Caco-2 (cell line): ENCODE measurements around the gene NIT2. TPM values are rescaled to one million over a fixed set of nuclear protein-coding genes. Genes with fewer than 3 reads are reported as not detected.
"Not testable (repeated sequence)": the region's sequence is repeated elsewhere in the genome, so short reads cannot be mapped to it uniquely, and the experiment has no call there.

Source experiments
- BruUV-seq: library from RNA; stranded (reverse); fragments of 400-500 nt; replicated peaks from 2 replicates; lab custom pipeline; 2021; lab: Mats Ljungman, UMichigan
- CTCF ChIA-PET: fragments of 300-600 bp; sonication (Branson Sonifier 250); formaldehyde crosslinking; loops from one replicate; lab custom pipeline; 2022; ENCODE audit warnings: antibody characterized with exemption; lab: Charles Lee
- POLR2A ChIA-PET: fragments of 300-600 bp; sonication (Branson Sonifier 250); formaldehyde crosslinking; loops from one replicate; lab custom pipeline; 2022; ENCODE audit warnings: antibody characterized with exemption; lab: Charles Lee
- DNase-seq, 2 experiments: peaks; one replicate each; pipeline versions ENCODE4 v3.0.0 to v3.0.0-alpha.2; 2020 to 2022
- H3K27me3 ChIP-seq: replicated peaks from 2 replicates; pipeline ENCODE4 v1.6.0; 2011; ENCODE audit warnings: low read length; ENCODE audit not compliant: control insufficient read depth, insufficient read depth
- H3K36me3 ChIP-seq: 2 replicates; pipeline ENCODE4 v1.5.1; 2011; ENCODE audit warnings: low read length; ENCODE audit not compliant: control insufficient read depth, insufficient read depth
- H3K4me1 ChIP-seq: fragments of 250-450 bp; sonication (Bioruptor Pico); 2 replicates; pipeline ENCODE4 v1.5.1; 2020; ENCODE audit warnings: mild to moderate bottlenecking
- H3K4me3 ChIP-seq: 2 replicates; pipeline ENCODE4 v1.5.1; 2011; ENCODE audit warnings: low read depth, mild to moderate bottlenecking, control low read depth, low read length
- H3K9me3 ChIP-seq: fragments of 250-450 bp; sonication (Bioruptor Pico); 2 replicates; pipeline ENCODE4 v1.5.1; 2020; ENCODE audit warnings: mild to moderate bottlenecking, moderate library complexity
- H3K27ac Mint-ChIP-seq: one replicate; pipeline ENCODE4 v1.8.0; 2022; ENCODE audit warnings: mixed read lengths; ENCODE audit not compliant: unreplicated experiment
- H3K27me3 Mint-ChIP-seq: one replicate; pipeline ENCODE4 v1.8.0; 2022; ENCODE audit warnings: mixed read lengths; ENCODE audit not compliant: insufficient read depth, unreplicated experiment
- H3K36me3 Mint-ChIP-seq: one replicate; pipeline ENCODE4 v1.8.0; 2022; ENCODE audit warnings: mild to moderate bottlenecking, mixed read lengths; ENCODE audit not compliant: insufficient read depth, unreplicated experiment
- H3K4me1 Mint-ChIP-seq: one replicate; pipeline ENCODE4 v1.8.0; 2022; ENCODE audit warnings: low read depth, mixed read lengths; ENCODE audit not compliant: unreplicated experiment
- H3K4me3 Mint-ChIP-seq: one replicate; pipeline ENCODE4 v1.8.0; 2022; ENCODE audit warnings: mild to moderate bottlenecking, moderate library complexity, mixed read lengths; ENCODE audit not compliant: unreplicated experiment
- H3K9me3 Mint-ChIP-seq: one replicate; pipeline ENCODE4 v1.8.0; 2022; ENCODE audit warnings: mixed read lengths; ENCODE audit not compliant: unreplicated experiment
- intact Hi-C: fragments of 100-400 bp; cut with micrococcal nuclease; formaldehyde crosslinking; loops from one replicate; pipeline ENCODE4 v1.10.0; 2022; ENCODE audit not compliant: unreplicated experiment
- total RNA-seq: library from RNA; stranded (reverse); gene quantifications from 2 replicates; pipeline ENCODE4 v1.2.3, GENCODE V29; 2022
- TF ChIP-seq, protein P1 (sequence below), 2 experiments: fragments of 200-600 bp in 1 of 2; IDR thresholded peaks; 1 replicate in 1 of 2; 2 replicates in 1 of 2; pipeline versions ENCODE4 v1.5.1 to v1.8.0; 2011 to 2022; ENCODE audit warnings: antibody characterized with exemption in 1 of 2, control low read depth in 1 of 2, inconsistent platforms in 1 of 2, low read depth in 1 of 2, low read length in 1 of 2, mild to moderate bottlenecking in 1 of 2, moderate library complexity in 1 of 2; ENCODE audit not compliant: insufficient read depth in 1 of 2, severe bottlenecking in 1 of 2, unreplicated experiment in 1 of 2

The NIT2 gene
- total RNA-seq, 1 experiment from 2014 or later, result 64.1 TPM

DNA sequence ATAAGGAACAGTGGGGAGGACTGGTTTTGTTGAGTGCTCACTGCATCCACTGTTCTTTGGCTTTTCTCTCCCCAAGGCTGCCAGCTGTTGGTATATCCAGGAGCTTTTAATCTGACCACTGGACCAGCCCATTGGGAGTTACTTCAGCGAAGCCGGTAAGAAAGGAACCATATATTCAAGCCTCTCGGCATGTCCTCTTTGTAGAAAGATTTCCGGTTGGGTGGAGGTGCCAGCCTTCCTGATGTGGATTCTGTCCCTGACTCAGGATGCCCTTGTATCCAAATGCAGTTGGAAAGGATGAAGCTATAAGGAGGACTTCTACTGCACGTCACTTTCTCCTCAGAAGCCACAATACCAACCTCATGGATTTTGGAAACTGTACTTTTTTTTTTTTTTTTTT lies 14.2 kb downstream of the NIT2 start:
- no peak overlapping the region for H3K27ac Mint-ChIP-seq
- peaks cover 9% of the 10 kb centered on the region for H3K9me3 Mint-ChIP-seq
- TF ChIP-seq, protein P1, sequence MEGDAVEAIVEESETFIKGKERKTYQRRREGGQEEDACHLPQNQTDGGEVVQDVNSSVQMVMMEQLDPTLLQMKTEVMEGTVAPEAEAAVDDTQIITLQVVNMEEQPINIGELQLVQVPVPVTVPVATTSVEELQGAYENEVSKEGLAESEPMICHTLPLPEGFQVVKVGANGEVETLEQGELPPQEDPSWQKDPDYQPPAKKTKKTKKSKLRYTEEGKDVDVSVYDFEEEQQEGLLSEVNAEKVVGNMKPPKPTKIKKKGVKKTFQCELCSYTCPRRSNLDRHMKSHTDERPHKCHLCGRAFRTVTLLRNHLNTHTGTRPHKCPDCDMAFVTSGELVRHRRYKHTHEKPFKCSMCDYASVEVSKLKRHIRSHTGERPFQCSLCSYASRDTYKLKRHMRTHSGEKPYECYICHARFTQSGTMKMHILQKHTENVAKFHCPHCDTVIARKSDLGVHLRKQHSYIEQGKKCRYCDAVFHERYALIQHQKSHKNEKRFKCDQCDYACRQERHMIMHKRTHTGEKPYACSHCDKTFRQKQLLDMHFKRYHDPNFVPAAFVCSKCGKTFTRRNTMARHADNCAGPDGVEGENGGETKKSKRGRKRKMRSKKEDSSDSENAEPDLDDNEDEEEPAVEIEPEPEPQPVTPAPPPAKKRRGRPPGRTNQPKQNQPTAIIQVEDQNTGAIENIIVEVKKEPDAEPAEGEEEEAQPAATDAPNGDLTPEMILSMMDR (IDR thresholded peaks at IDR 0.05; ENCODE audit: insufficient read depth in 1 of 2, low read depth in 1 of 2, low read length in 1 of 2, severe bottlenecking in 1 of 2, unreplicated experiment in 1 of 2), result no peak
- ChIA-PET CTCF (no interaction called here), POLR2A (interaction anchor here (0.7 kb wide), 1 partner anchor 450 kb away, joined by 5 read pairs; no protein-coding TSS in a partner anchor)
- BruUV-seq, result no TSS peak
- H3K4me3 ChIP-seq, result no peak overlapping the region
- H3K4me1 ChIP-seq, result no peaks in the 10 kb centered on the region
- no peaks in the 10 kb centered on the region for H3K9me3 ChIP-seq
- H3K27me3 Mint-ChIP-seq, result no peaks in the 10 kb centered on the region
- H3K36me3 ChIP-seq, result peaks cover 2% of the 10 kb centered on the region; the same call in 1 of the 2 replicates
- H3K27me3 ChIP-seq, result no peaks in the 10 kb centered on the region
- no peak overlapping the region for H3K4me3 Mint-ChIP-seq
- peaks cover 71% of the 10 kb centered on the region for H3K36me3 Mint-ChIP-seq
- intact Hi-C loops, result no loop called here
- DNase-seq, result no peak
- H3K4me1 Mint-ChIP-seq, result no peaks in the 10 kb centered on the region

DNA sequence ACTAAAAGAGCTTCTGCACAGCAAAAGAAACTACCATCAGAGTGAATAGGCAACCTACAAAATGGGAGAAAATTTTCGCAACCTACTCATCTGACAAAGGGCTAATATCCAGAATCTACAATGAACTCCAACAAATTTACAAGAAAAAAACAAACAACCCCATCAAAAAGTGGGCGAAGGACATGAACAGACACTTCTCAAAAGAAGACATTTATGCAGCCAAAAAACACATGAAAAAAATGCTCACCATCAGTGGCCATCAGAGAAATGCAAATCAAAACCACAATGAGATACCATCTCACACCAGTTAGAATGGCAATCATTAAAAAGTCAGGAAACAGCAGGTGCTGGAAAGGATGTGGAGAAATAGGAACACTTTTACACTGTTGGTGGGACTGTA lies 17.2 kb downstream of the NIT2 start:
- DNase-seq, CTCF ChIA-PET, H3K4me1 Mint-ChIP-seq, H3K27ac Mint-ChIP-seq, H3K4me3 Mint-ChIP-seq, H3K4me3 ChIP-seq, H3K27me3 ChIP-seq, H3K4me1 ChIP-seq, H3K9me3 ChIP-seq, POLR2A ChIA-PET, intact Hi-C loops, H3K27me3 Mint-ChIP-seq, H3K9me3 Mint-ChIP-seq, H3K36me3 ChIP-seq: not testable (repeated sequence)
- H3K36me3 Mint-ChIP-seq, result peaks cover 69% of the 10 kb centered on the region
- TSS peak; percentile 5 for BruUV-seq

DNA sequence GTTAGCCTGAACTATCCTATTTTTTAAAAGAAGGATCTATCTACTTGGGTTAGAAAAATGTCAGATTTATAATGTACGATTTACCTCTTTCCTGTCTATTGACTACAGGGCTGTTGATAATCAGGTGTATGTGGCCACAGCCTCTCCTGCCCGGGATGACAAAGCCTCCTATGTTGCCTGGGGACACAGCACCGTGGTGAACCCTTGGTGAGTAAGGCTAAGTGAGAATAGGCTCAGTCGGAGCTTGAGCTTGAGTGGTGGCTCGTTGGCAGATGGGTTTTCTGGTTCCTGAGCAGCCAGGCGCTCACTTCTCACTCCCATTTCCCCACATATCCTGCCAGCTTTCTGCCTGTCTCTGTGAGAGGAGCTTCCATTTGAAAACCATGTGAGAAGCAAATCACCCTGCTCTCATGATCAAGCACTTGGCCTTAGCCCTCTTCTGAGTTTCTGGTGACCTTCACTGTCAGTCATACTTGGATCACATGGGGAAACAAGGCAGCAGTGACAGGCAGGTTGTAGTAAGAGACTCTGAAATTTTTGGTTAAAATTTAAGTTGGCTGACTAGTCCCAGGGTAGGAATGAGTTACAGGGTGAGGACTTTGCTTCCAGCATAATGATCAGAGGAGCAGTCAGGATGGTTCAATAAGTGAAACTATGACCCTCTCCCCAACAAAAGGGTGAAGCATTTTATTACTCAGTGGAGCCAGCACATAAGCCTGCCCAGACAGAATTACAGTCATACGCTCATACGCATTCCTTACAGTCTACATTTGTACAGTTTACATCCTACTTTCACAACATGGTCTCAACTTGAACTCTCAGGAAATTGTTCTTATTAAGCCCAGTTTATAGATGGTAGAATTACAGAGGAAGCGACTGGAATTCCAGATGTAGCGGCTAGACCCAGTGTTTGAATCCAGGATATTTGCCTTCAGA lies 18.0 kb downstream of the NIT2 start:
- no TSS peak for BruUV-seq
- DNase-seq, result no peak
- POLR2A ChIA-PET, result no interaction called here
- TF ChIP-seq, protein P1 (IDR thresholded peaks at IDR 0.05; ENCODE audit: insufficient read depth in 1 of 2, low read depth in 1 of 2, low read length in 1 of 2, severe bottlenecking in 1 of 2, unreplicated experiment in 1 of 2), result no peak
- CTCF ChIA-PET, result no interaction called here
- peaks cover 5% of the 10 kb centered on the region; the same call in 1 of the 2 replicates for H3K36me3 ChIP-seq
- intact Hi-C loops, result no loop called here
- H3K4me3 ChIP-seq, result no peak overlapping the region
- no peaks in the 10 kb centered on the region for H3K27me3 ChIP-seq
- H3K36me3 Mint-ChIP-seq, result peaks cover 62% of the 10 kb centered on the region
- no peaks in the 10 kb centered on the region for H3K27me3 Mint-ChIP-seq
- H3K4me1 Mint-ChIP-seq, result no peaks in the 10 kb centered on the region
- no peak overlapping the region for H3K4me3 Mint-ChIP-seq
- no peaks in the 10 kb centered on the region for H3K9me3 ChIP-seq
- no peaks in the 10 kb centered on the region for H3K4me1 ChIP-seq
- H3K9me3 Mint-ChIP-seq, result peaks cover 9% of the 10 kb centered on the region
- H3K27ac Mint-ChIP-seq, result no peak overlapping the region
